ENCODE measurements around the gene WNT2B.
A peak's percentile ranks its signal among the peaks of the same experiment; 100 is the strongest.

Gene WNT2B

GRCh38 chr1:112504001-112504660 lies 4.6 kb upstream of the WNT2B start:
- ChIA-PET CTCF (interaction anchor here (0.8 to 1.2 kb wide), 3 partner anchors 82 to 231 kb away, joined by 3 to 4 read pairs (median 3); no protein-coding TSS in a partner anchor), POLR2A (interaction anchor here (1.0 kb wide), 1 partner anchor 11 kb away, joined by 3 read pairs; no protein-coding TSS in a partner anchor)
- H3K27ac ChIP-seq (ENCODE audit: insufficient read depth in 1 of 2, low read depth in 1 of 2, low read length in 2 of 2, poor library complexity in 1 of 2, severe bottlenecking in 2 of 2) = no peak overlapping the region
- no peaks in the 10 kb centered on the region for H3K36me3 ChIP-seq (ENCODE audit: control insufficient read depth in 4 of 4, insufficient read depth in 4 of 4, low read length in 3 of 4)
- H3K4me3 ChIP-seq (ENCODE audit: control insufficient read depth in 1 of 7, extremely low read depth in 1 of 7, insufficient read depth in 4 of 7, low read depth in 2 of 7, low read length in 6 of 7) = no peak overlapping the region
- H3K27me3 ChIP-seq (replicated peaks in 2 of 5; ENCODE audit: control insufficient read depth in 4 of 5, insufficient read depth in 5 of 5, low read length in 4 of 5) = peaks cover 11 to 91% (median 49%) of the 10 kb centered on the region in 5 experiments
- H3K9me3 ChIP-seq (ENCODE audit: control extremely low read depth in 1 of 5, control insufficient read depth in 4 of 5, insufficient read depth in 2 of 5, low read depth in 1 of 5, low read length in 4 of 5) = no peaks in the 10 kb centered on the region
- 96% methylated on average over 10 of the region's 11 CpGs for WGBS (ENCODE audit: insufficient coverage)
- H3K4me1 ChIP-seq (ENCODE audit: control extremely low read depth in 1 of 4, control insufficient read depth in 4 of 4, insufficient read depth in 4 of 4, low read length in 3 of 4) = peaks cover 0 to 25% (median 22%) of the 10 kb centered on the region in 4 experiments
- DNase-seq = no peak

DNA sequence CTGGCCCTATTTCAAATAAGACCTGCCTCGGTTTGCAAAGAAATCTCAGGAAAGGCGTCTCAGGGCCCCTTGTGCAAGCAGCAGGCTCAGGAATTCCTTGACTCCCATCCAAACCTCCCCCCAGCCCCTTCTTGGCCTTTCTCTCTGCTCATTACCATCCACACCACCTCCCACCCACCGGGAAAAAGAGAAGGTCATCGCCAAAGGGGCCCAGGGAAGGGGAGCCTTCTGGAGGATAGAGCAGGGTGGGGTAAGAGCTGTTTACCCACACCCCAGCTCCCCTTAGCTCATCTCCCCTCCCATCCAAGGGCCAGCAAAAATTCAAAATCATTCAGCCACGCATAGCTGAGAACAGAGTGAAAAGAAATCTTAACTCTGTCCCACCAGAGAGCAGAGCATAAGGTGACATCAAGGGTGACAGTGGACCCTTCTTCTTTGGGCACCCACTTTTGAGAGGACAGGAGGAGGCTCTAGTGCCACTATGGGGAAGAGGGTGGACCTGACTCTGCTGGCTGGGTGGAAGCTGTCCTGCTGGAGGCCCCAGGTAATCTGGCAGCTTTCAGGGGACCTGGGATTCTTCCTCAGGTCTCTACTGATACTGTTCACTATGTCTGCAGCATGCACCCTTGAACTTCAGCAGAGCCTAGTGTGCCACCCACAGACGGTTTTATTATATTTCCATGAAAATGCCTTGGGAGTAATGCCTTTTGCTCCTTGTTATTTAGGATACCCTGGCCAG lies 3.9 kb upstream of the WNT2B start:
- H3K9me3 ChIP-seq (ENCODE audit: control extremely low read depth in 1 of 5, control insufficient read depth in 4 of 5, insufficient read depth in 2 of 5, low read depth in 1 of 5, low read length in 4 of 5) = no peaks in the 10 kb centered on the region
- no peak for DNase-seq
- peaks cover 11 to 96% (median 54%) of the 10 kb centered on the region in 5 experiments for H3K27me3 ChIP-seq (replicated peaks in 2 of 5; ENCODE audit: control insufficient read depth in 4 of 5, insufficient read depth in 5 of 5, low read length in 4 of 5)
- H3K4me3 ChIP-seq (ENCODE audit: control insufficient read depth in 1 of 7, extremely low read depth in 1 of 7, insufficient read depth in 4 of 7, low read depth in 2 of 7, low read length in 6 of 7) = no peak overlapping the region
- ChIA-PET POLR2A (no interaction called here), CTCF (interaction anchor here (0.8 to 1.2 kb wide), 4 partner anchors 10 to 230 kb away, joined by 3 to 4 read pairs (median 3); no protein-coding TSS in a partner anchor)
- no CpG with 5 or more reads among the region's 6 CpGs for WGBS (ENCODE audit: insufficient coverage)
- H3K4me1 ChIP-seq (ENCODE audit: control extremely low read depth in 1 of 4, control insufficient read depth in 4 of 4, insufficient read depth in 4 of 4, low read length in 3 of 4) = peaks cover 0 to 26% (median 25%) of the 10 kb centered on the region in 4 experiments
- H3K36me3 ChIP-seq (ENCODE audit: control insufficient read depth in 4 of 4, insufficient read depth in 4 of 4, low read length in 3 of 4) = no peaks in the 10 kb centered on the region
- no peak overlapping the region for H3K27ac ChIP-seq (ENCODE audit: insufficient read depth in 1 of 2, low read depth in 1 of 2, low read length in 2 of 2, poor library complexity in 1 of 2, severe bottlenecking in 2 of 2)

DNA sequence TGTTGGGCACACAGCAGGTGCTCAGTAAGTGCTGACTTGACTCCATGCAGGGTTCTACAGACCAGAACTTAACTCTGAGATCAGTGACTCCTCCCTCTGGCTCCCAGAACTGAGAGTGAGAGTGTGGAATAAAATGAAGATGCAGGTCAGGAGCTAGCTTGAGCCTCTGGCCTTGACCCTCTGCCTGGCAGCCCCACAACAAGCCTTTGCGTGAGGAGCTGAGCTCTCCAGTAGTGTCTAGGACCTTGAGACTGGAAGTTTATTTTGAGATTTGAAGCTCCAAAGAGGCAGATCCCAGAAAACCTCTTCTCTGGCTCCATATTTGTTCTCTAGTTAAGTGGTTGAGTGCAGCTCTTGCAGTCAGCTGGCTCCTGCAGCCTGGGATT lies 3.4 kb upstream of the WNT2B start:
- Histone ChIP-seq H3K4me3 (ENCODE audit: control insufficient read depth in 1 of 7, extremely low read depth in 1 of 7, insufficient read depth in 4 of 7, low read depth in 2 of 7, low read length in 6 of 7) (no peak overlapping the region), H3K27me3 (replicated peaks in 2 of 5; ENCODE audit: control insufficient read depth in 4 of 5, insufficient read depth in 5 of 5, low read length in 4 of 5) (peaks cover 11 to 99% (median 56%) of the 10 kb centered on the region in 5 experiments), H3K4me1 (ENCODE audit: control extremely low read depth in 1 of 4, control insufficient read depth in 4 of 4, insufficient read depth in 4 of 4, low read length in 3 of 4) (peaks cover 0 to 26% (median 25%) of the 10 kb centered on the region in 4 experiments), H3K27ac (ENCODE audit: insufficient read depth in 1 of 2, low read depth in 1 of 2, low read length in 2 of 2, poor library complexity in 1 of 2, severe bottlenecking in 2 of 2) (no peak overlapping the region), H3K36me3 (ENCODE audit: control insufficient read depth in 4 of 4, insufficient read depth in 4 of 4, low read length in 3 of 4) (no peaks in the 10 kb centered on the region), H3K9me3 (ENCODE audit: control extremely low read depth in 1 of 5, control insufficient read depth in 4 of 5, insufficient read depth in 2 of 5, low read depth in 1 of 5, low read length in 4 of 5) (no peaks in the 10 kb centered on the region)
- no CpG with 5 or more reads among the region's 1 CpG for WGBS (ENCODE audit: insufficient coverage)
- ChIA-PET CTCF (interaction anchor here (1.2 kb wide), 2 partner anchors 9 to 83 kb away, joined by 3 read pairs; no protein-coding TSS in a partner anchor), POLR2A (no interaction called here)
- no peak for DNase-seq

DNA sequence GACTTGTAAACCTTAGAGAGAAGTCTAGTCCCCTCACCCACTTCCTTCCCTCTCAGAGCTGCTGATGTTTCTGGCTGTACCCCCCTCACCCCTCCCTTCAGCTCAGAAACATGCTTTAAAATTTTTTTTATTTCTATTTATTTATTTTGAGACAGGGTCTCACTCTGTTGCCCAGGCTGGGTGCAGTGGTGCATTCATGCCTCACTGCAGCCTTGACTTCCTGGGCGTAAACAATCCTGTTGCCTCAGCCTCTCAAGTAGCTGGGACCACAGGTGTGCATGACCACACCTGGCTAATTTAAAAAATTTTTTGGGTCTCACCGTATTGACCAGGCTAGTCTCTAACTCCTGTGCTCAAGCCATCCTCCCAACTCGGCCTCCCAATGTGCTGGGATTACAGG lies 2.9 kb upstream of the WNT2B start:
- ChIA-PET POLR2A (no interaction called here), CTCF (interaction anchor here (1.2 kb wide), 1 partner anchor 8 kb away, joined by 3 read pairs; no protein-coding TSS in a partner anchor)

DNA sequence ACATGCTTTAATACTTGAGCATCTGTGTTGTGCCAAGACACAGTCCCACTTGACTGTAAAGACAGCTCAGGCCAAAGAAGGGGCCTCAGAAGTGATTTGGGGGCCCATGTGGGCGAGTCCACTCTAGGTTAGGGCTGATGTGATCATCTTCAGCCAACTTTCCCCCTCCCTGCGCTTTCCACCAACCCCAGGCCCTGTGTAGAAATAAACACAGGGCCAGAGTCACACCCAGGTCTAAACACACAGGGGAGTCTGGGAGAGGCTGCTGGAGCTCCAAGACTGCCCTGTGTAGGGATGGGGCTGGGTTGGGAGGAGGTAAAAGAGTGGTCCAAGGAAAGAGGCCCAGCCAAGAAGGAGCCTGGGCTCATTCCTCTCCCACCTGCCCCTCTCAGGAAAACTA lies 2.5 kb upstream of the WNT2B start:
- ChIA-PET CTCF (interaction anchor here (1.2 kb wide), 1 partner anchor 8 kb away, joined by 3 read pairs; no protein-coding TSS in a partner anchor), POLR2A (no interaction called here)
- Histone ChIP-seq H3K9me3 (ENCODE audit: control extremely low read depth in 1 of 5, control insufficient read depth in 4 of 5, insufficient read depth in 2 of 5, low read depth in 1 of 5, low read length in 4 of 5) (no peaks in the 10 kb centered on the region), H3K27me3 (replicated peaks in 2 of 5; ENCODE audit: control insufficient read depth in 4 of 5, insufficient read depth in 5 of 5, low read length in 4 of 5) (peaks cover 8 to 99% (median 56%) of the 10 kb centered on the region in 5 experiments), H3K4me3 (ENCODE audit: control insufficient read depth in 1 of 7, extremely low read depth in 1 of 7, insufficient read depth in 4 of 7, low read depth in 2 of 7, low read length in 6 of 7) (no peak overlapping the region), H3K36me3 (ENCODE audit: control insufficient read depth in 4 of 4, insufficient read depth in 4 of 4, low read length in 3 of 4) (no peaks in the 10 kb centered on the region), H3K27ac (ENCODE audit: insufficient read depth in 1 of 2, low read depth in 1 of 2, low read length in 2 of 2, poor library complexity in 1 of 2, severe bottlenecking in 2 of 2) (no peak overlapping the region), H3K4me1 (ENCODE audit: control extremely low read depth in 1 of 4, control insufficient read depth in 4 of 4, insufficient read depth in 4 of 4, low read length in 3 of 4) (peaks cover 0 to 26% (median 25%) of the 10 kb centered on the region in 4 experiments)
- DNase-seq = no peak
- WGBS (ENCODE audit: insufficient coverage) = 100% methylated on average over 1 of the region's 2 CpGs

More for the DNA sequence above, 2.9 kb upstream of the WNT2B start:
- Histone ChIP-seq H3K27ac (ENCODE audit: insufficient read depth in 1 of 2, low read depth in 1 of 2, low read length in 2 of 2, poor library complexity in 1 of 2, severe bottlenecking in 2 of 2) (no peak overlapping the region), H3K27me3 (replicated peaks in 2 of 5; ENCODE audit: control insufficient read depth in 4 of 5, insufficient read depth in 5 of 5, low read length in 4 of 5) (peaks cover 11 to 99% (median 57%) of the 10 kb centered on the region in 5 experiments), H3K9me3 (ENCODE audit: control extremely low read depth in 1 of 5, control insufficient read depth in 4 of 5, insufficient read depth in 2 of 5, low read depth in 1 of 5, low read length in 4 of 5) (no peaks in the 10 kb centered on the region), H3K36me3 (ENCODE audit: control insufficient read depth in 4 of 4, insufficient read depth in 4 of 4, low read length in 3 of 4) (no peaks in the 10 kb centered on the region), H3K4me1 (ENCODE audit: control extremely low read depth in 1 of 4, control insufficient read depth in 4 of 4, insufficient read depth in 4 of 4, low read length in 3 of 4) (peaks cover 0 to 26% (median 25%) of the 10 kb centered on the region in 4 experiments), H3K4me3 (ENCODE audit: control insufficient read depth in 1 of 7, extremely low read depth in 1 of 7, insufficient read depth in 4 of 7, low read depth in 2 of 7, low read length in 6 of 7) (no peak overlapping the region)
- no peak for DNase-seq
- WGBS (ENCODE audit: insufficient coverage) = 92% methylated on average over 3 of the region's 3 CpGs

DNA sequence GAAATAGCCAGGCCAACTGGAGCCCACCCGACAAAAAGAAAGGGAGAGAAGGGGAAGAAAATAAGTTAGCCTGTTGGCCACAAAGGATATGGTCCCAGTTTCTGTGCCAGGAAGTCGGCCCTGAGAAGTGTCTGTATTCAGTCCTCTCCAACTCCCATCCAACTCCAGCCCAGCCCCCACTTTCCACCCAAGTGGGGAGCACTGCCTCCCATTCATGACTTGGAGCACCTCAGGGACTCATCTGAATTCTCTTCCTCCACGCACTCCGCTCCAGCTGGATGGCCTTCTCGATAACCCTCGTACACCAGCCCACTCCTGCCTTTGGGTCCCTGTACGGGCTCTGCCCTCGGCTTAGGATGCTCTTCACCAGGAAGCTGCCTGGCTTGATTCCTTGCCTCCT lies 2.0 kb upstream of the WNT2B start:
- no peak for DNase-seq
- Histone ChIP-seq H3K4me3 (ENCODE audit: control insufficient read depth in 1 of 7, extremely low read depth in 1 of 7, insufficient read depth in 4 of 7, low read depth in 2 of 7, low read length in 6 of 7) (no peak overlapping the region), H3K4me1 (ENCODE audit: control extremely low read depth in 1 of 4, control insufficient read depth in 4 of 4, insufficient read depth in 4 of 4, low read length in 3 of 4) (peaks cover 0 to 23% (median 22%) of the 10 kb centered on the region in 4 experiments), H3K27ac (ENCODE audit: insufficient read depth in 1 of 2, low read depth in 1 of 2, low read length in 2 of 2, poor library complexity in 1 of 2, severe bottlenecking in 2 of 2) (no peak overlapping the region), H3K36me3 (ENCODE audit: control insufficient read depth in 4 of 4, insufficient read depth in 4 of 4, low read length in 3 of 4) (no peaks in the 10 kb centered on the region), H3K27me3 (replicated peaks in 2 of 5; ENCODE audit: control insufficient read depth in 4 of 5, insufficient read depth in 5 of 5, low read length in 4 of 5) (peaks cover 5 to 99% (median 56%) of the 10 kb centered on the region in 5 experiments), H3K9me3 (ENCODE audit: control extremely low read depth in 1 of 5, control insufficient read depth in 4 of 5, insufficient read depth in 2 of 5, low read depth in 1 of 5, low read length in 4 of 5) (no peaks in the 10 kb centered on the region)
- ChIA-PET CTCF (no interaction called here), POLR2A (no interaction called here)
- 100% methylated on average over 5 of the region's 8 CpGs for WGBS (ENCODE audit: insufficient coverage)

DNA sequence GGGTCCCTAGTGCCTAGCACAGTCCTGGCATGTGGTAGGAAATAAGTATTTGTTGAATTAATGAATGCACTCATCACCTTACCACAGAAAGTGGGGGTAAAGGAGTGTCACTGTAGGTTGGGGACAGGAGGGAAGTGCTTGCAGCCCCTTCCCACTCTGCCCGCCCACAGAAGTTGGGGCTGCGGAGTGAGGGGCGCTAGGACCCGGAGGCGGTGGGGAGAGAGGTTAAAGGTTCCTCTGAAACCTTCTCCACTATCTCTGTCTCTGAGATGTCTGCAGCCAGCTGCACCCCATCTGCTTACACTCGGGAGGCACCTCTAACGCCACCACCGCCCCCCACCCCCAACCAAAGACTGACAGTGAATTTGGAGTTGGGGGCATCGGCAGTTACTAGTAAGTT lies 1.4 kb upstream of the WNT2B start:
- POLR2A ChIA-PET = no interaction called here

More for the DNA sequence above, 1.4 kb upstream of the WNT2B start:
- DNase-seq = no peak
- WGBS (ENCODE audit: insufficient coverage) = 83% methylated on average over 3 of the region's 9 CpGs
- Histone ChIP-seq H3K36me3 (ENCODE audit: control insufficient read depth in 4 of 4, insufficient read depth in 4 of 4, low read length in 3 of 4) (no peaks in the 10 kb centered on the region), H3K27me3 (replicated peaks in 2 of 5; ENCODE audit: control insufficient read depth in 4 of 5, insufficient read depth in 5 of 5, low read length in 4 of 5) (peaks cover 5 to 93% (median 54%) of the 10 kb centered on the region in 5 experiments), H3K9me3 (ENCODE audit: control extremely low read depth in 1 of 5, control insufficient read depth in 4 of 5, insufficient read depth in 2 of 5, low read depth in 1 of 5, low read length in 4 of 5) (no peaks in the 10 kb centered on the region), H3K27ac (ENCODE audit: insufficient read depth in 1 of 2, low read depth in 1 of 2, low read length in 2 of 2, poor library complexity in 1 of 2, severe bottlenecking in 2 of 2) (no peak overlapping the region), H3K4me1 (ENCODE audit: control extremely low read depth in 1 of 4, control insufficient read depth in 4 of 4, insufficient read depth in 4 of 4, low read length in 3 of 4) (peaks cover 0 to 21% (median 18%) of the 10 kb centered on the region in 4 experiments), H3K4me3 (ENCODE audit: control insufficient read depth in 1 of 7, extremely low read depth in 1 of 7, insufficient read depth in 4 of 7, low read depth in 2 of 7, low read length in 6 of 7) (peak overlapping the region in 1 of 7 experiments; percentile 69)
- CTCF ChIA-PET = no interaction called here

Data from common myeloid progenitor, CD34-positive (primary cell).